Activated CD8-positive, alpha-beta memory T cell treated with anti-CD3 and anti-CD28 coated beads, Interleukin-2, amount 50 U/mL, for 1 hour (primary cell): ENCODE results near the gene CAPN9.
"Not testable (repeated sequence)": the region's sequence is repeated elsewhere in the genome, so short reads cannot be mapped to it uniquely, and the experiment has no call there.

Experiments used
- DNase-seq: peaks from one replicate; pipeline ENCODE4 v3.0.0-alpha.2; 2020; ENCODE audit errors: extremely low read depth

The CAPN9 gene

GRCh38 chr1:230747890-230748800 lies 957 bp downstream of the CAPN9 start:
- no peak for DNase-seq

- no peak for DNase-seq
These were observed 2.0 kb downstream of the CAPN9 start for GRCh38 chr1:230749150-230749549.

- DNase-seq, result no peak
These were observed 2.4 kb downstream of the CAPN9 start for GRCh38 chr1:230749635-230750034.

DNA sequence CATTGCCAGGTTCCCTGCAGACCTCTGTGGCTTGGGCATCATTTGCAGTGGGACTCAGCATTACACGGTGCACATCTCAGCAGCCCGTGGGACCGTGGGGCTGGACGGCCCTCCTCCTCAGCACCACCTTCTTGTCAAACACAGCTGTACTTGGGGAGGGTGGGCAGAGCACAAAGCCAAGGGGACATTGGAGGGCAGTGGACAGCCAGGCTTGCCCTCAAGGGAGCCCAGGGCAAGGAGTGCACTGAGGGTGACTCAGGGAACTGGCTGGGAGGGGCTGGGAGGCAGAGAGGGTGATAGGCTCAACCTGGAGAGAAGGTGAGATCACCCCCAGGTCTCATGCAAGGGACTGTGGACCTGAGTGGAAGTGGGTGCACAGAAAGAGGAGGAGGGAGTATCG lies 3.4 kb downstream of the CAPN9 start:
- DNase-seq, result no peak

- DNase-seq, result no peak
These were observed 3.9 kb downstream of the CAPN9 start for GRCh38 chr1:230750986-230751625.

GRCh38 chr1:230752407-230752806 lies 5.2 kb downstream of the CAPN9 start:
- no peak for DNase-seq

DNA sequence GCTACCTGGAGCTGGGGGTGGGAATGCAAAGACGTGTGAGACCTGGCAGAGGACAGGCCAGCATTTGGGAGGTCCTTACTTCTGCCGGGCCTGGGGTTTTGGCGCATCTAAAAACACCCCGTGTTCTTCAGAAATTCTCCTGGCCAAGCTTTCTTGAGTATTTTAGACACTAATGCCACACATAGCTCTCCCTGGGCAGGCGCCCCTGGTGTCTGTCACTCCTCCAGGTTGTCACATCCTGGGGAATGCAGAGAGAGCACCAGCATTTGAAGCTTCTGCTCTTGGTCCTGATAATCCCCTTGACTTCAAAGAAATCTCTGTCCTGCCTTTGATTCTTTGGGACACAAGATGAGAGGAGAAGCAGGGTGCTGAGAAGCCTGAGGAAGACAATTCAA lies 6.0 kb downstream of the CAPN9 start:
- DNase-seq, result no peak

DNA sequence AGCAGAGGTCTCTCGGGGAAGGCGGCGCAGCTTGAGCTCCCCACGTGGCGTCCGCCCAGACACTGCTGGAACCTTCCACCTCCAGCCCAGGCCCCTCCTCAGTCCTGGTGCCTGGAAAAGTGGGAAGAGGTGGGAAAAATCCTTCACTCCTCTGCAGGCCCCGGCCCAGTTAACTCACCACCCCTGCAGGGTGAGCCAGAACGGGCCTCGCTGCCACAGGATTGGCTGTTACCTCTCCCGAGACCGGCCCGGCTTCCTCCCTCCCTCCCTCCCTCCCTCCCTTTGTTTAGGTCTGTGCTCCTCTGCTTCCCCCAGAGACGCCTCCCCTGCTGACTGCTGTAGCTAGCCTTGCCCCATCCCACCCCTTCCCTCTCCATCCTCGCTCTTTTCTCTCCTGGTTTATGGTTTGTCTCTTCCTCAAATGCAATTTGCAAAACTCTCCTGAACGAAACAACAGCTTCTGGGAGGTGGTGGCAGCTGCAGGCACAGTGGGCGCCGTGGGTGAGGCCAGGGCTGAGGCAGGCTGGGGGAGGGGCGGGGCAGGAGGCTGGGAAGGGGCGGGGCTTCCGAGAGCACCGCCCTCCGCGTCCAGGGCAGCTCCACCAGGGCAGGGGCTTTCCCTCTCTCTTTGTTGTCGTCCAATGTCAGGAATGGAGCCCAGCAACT lies 6.5 kb downstream of the CAPN9 start:
- DNase-seq, result no peak

DNA sequence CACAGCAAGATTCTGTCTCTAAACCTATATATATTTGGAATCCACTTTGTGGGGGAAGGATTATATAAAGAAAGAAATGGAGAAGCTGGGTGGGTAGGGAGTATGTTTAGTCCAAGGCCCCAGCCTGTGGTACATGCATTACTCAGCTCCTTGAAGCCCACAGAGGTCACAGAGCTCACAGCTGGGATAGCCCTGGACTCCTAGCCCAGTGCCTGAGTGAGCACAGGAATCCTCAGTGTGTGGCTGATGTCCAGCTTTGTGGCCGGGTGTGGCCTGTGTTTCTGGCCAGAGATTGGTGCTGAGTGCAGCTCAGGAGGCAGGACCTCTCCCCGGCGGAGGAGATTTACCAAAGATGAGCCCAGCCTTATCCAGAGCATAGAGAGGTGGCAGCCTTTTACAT lies 7.6 kb downstream of the CAPN9 start:
- DNase-seq, result no peak

DNA sequence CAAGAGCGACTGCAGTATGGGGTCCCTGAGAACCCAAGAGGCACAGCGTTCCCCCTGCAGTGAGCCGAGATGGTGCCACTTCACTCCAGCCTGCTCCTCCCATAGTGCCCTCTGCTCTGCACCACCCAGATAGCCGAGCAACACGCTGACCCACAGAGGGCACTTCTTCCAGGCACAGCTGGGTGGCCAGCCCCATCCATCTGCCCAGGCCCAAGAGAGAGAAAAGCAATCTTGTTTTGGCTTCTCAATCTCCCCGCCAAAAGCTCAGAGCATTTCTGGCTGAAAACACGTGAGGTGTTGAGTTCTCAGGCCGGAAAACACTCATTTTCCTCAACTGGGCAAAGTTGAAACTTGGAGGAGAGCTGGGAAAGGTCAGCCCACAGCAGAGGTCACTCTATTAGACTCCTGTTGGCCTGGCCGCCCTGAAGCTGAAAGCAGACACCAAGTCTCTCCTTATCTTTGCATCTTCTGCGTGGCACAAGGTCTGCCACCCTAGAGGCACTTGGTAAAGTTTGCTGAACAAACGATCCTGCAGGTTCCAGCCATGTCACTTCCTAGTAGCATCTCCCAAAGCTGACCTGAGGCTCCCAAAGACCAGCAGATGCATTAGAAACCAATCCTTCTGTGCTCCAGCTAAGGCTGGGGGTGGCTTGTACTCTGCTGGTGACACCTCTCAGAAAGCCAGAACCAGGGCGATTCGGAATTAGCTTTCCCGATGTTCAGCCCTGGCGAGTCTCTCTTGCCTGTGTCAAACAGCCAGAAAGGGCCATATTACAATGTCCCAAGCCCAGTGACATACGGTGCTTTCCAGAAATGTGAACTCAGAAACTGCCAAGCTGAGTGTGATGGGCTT lies 10.9 kb downstream of the CAPN9 start:
- DNase-seq, result no peak

- no peak for DNase-seq
These were observed 11.7 kb downstream of the CAPN9 start for GRCh38 chr1:230758709-230759368.

- DNase-seq, result no peak
These were observed 12.3 kb downstream of the CAPN9 start for GRCh38 chr1:230759369-230760065.

DNA sequence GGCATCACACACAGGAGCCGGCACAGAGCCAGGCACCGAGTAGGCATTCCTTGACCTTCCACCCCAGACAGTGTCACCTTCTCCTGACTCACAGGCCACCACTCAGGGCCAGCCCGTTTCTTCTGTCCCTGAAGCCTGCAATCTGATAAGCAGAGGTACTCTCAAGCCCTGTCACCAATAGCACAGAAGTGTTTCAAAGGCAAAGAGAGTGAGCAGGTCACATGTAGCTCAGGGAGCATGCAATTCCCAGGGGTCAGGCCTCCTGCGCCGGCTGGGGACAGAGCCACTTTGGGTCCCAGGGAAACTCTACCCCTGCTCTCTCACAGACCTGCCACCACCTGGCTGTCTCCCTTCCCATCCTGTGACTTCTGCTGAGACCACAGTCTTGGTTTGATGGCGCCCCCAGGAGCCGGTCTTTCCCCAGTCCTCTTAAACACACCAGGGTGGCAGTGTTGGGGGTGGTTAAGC lies 13.2 kb downstream of the CAPN9 start:
- DNase-seq, result no peak

GRCh38 chr1:230761443-230762167 lies 14.4 kb downstream of the CAPN9 start:
- no peak for DNase-seq

- DNase-seq, result no peak
These were observed 16.9 kb downstream of the CAPN9 start for GRCh38 chr1:230763927-230764591.

GRCh38 chr1:230766318-230766717 lies 19.1 kb downstream of the CAPN9 start:
- no peak for DNase-seq

GRCh38 chr1:230767859-230768612 lies 20.8 kb downstream of the CAPN9 start:
- DNase-seq, result not testable (repeated sequence)

- DNase-seq, result no peak
These were observed 21.8 kb downstream of the CAPN9 start for GRCh38 chr1:230768903-230769570.
